Measurements from ENCODE around the gene ASB11. TPM values are rescaled to one million over a fixed set of nuclear protein-coding genes. Genes with fewer than 3 reads are reported as not detected.

The ASB11 gene
- total RNA-seq, 1 donor from 2014 or later, result not detected

DNA sequence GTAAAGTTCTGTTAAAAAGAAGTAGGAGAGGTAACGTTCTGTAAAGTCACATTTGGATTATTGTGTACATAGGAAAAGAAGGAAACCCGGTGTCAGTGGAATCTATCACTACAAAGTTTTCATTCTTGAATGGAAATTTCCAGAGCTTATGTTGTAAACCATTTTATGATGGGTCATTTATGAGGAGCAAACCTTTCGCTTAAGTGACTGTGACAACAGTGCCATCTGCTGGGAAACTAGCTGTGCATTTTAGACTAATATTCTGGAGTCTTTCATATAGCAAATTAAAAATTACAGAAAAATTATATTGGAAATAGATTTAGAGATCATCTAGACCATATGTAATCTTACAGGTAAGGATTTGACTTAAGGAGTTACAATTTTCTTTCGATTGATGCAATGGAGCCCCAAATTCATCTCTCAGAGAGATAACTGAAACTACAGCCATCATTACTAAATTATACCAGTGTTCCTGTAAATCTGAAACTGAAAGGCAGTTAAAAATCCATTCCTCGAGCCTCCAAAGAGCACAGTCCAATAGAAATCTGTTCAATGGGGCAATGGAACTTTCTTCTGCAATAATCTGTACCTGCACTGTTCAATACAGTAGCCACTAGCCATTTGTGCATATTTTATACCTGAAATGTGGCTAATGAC is 72.4 kb downstream of the ASB11 start:
- TF ChIP-seq, protein P1, sequence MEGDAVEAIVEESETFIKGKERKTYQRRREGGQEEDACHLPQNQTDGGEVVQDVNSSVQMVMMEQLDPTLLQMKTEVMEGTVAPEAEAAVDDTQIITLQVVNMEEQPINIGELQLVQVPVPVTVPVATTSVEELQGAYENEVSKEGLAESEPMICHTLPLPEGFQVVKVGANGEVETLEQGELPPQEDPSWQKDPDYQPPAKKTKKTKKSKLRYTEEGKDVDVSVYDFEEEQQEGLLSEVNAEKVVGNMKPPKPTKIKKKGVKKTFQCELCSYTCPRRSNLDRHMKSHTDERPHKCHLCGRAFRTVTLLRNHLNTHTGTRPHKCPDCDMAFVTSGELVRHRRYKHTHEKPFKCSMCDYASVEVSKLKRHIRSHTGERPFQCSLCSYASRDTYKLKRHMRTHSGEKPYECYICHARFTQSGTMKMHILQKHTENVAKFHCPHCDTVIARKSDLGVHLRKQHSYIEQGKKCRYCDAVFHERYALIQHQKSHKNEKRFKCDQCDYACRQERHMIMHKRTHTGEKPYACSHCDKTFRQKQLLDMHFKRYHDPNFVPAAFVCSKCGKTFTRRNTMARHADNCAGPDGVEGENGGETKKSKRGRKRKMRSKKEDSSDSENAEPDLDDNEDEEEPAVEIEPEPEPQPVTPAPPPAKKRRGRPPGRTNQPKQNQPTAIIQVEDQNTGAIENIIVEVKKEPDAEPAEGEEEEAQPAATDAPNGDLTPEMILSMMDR (conservative IDR thresholded peaks at IDR 0.05; ENCODE audit: low read depth, low read length), result peak; percentile 64
- DNase-seq (ENCODE audit: low read depth), result no peak
- H3K4me3 ChIP-seq (ENCODE audit: low read depth, low read length), result no peak overlapping the region

DNA sequence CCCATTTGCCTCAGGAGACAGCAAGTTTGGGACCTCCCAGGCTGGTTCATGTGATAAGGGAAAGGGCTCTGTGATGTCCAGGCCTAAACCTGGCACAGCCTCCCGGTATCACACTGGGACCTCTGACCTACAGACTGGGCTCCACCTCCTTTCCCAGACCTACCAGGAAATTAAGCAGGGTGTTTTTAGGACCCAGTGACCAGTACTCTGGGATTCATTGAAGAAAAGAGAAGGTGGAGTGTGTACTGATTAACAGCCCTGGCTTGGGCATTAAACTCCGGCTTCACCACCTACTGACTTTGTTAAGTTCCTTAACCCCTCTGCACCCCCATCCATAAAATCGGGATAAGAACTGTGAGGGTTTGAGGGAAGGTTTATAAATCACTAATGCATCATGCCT is 74.1 kb downstream of the ASB11 start:
- TF ChIP-seq, protein P1 (conservative IDR thresholded peaks at IDR 0.05; ENCODE audit: low read depth, low read length), result no peak
- DNase-seq (ENCODE audit: low read depth), result no peak
- H3K4me3 ChIP-seq (ENCODE audit: low read depth, low read length), result no peak overlapping the region

DNA sequence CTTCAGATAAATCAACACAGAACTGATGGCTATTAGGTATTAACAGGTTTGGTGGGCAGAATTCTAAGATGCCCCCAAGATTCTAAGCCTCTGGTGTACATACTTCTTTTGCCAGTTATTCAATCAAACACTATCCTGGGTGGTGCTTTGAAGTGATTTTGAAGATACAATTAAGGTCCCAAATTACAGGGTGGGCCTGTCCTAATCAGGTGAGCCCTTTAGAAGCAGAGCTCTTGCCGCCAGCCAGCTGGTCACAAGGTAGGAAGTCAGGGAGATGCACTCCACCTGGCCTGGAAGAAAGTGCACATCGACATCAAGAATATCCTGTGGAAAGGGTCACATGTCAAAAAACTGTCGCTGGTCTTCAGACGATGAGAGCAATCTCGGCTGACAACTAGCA is 75.0 kb downstream of the ASB11 start:
- no peak for DNase-seq (ENCODE audit: low read depth)
- TF ChIP-seq, protein P1 (conservative IDR thresholded peaks at IDR 0.05; ENCODE audit: low read depth, low read length), result no peak
- no peak overlapping the region for H3K4me3 ChIP-seq (ENCODE audit: low read depth, low read length)

DNA sequence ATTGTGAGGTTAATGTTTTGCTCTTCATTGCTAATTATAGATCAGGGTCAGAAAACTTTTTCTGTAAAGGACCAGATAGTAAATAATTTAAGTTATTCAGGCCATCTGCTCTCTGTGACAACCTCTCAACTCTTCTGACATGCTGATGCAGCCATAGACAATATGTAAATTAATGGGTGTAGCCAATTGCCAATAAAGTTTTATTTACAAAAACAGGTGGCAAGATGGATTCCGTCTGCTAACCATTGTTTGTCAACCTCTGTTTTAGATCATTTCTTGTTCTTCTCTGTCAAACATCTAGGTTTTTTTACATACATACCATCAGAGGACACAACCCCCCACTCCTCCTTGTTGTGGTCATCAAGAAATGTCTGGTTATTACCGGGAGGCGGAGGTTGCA is 79.3 kb downstream of the ASB11 start:
- no peak for DNase-seq (ENCODE audit: low read depth)
- no peak overlapping the region for H3K4me3 ChIP-seq (ENCODE audit: low read depth, low read length)
- TF ChIP-seq, protein P1 (conservative IDR thresholded peaks at IDR 0.05; ENCODE audit: low read depth, low read length), result no peak

DNA sequence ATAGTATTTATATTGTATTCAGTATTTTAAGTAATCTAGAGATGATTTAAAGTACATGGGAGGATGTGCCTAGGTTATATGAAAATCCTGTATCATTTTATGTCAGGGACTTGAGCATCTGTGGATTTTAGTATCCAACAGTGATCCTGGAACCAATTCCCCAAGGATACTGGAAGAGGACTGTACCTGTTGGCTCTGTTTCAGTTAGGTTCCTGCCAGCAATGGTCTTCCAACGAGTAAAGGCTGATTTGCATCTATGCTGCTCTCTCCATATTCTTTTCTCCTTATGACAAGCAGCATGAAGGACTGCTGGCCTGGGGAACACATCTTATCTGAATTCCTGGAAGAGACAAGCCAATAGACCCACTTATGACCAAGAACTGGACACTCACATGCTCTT is 80.4 kb downstream of the ASB11 start:
- TF ChIP-seq, protein P1 (conservative IDR thresholded peaks at IDR 0.05; ENCODE audit: low read depth, low read length), result no peak
- DNase-seq (ENCODE audit: low read depth), result no peak
- no peak overlapping the region for H3K4me3 ChIP-seq (ENCODE audit: low read depth, low read length)

DNA sequence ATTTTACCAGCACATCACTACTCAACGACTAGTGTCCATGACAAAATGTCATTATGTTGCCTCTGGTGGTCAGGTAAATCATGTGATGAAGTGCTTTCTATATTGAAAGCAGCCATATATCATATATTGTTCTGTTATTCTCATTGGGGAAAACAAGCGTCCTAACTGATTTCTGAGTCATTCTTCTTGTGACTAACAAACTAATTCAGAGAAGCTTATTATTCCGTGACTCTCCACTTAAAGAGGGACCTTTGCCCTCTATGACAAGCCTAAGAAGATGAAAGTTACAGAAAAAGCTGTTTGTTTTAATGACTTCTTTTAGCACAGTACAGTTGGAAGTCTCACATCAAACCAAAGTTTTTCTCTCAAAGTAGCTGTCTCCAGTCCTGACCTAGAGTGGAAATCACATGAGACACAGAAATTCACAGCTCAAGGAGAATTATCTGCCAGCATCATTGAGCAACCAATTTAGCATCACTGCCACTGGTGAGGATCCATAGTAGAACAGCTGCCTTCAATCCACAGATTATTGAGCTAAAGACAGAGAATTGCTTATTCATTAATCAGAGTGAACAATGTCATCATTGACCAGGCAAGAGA is 81.9 kb downstream of the ASB11 start:
- TF ChIP-seq, protein P1 (conservative IDR thresholded peaks at IDR 0.05; ENCODE audit: low read depth, low read length), result no peak
- H3K4me3 ChIP-seq (ENCODE audit: low read depth, low read length), result no peak overlapping the region
- DNase-seq (ENCODE audit: low read depth), result no peak

Other genes starting within 250 kb of the ASB11 start
- gene ASB9, start 45.6 kb downstream of the ASB11 start, total RNA-seq, result 6.3 and 9.6 TPM in 2 replicates
- gene PIGA, start 19.9 kb upstream of the ASB11 start, total RNA-seq, result 8.8 and 9.5 TPM in 2 replicates
- not detected in 2 replicates for gene VEGFD, start 68.8 kb upstream of the ASB11 start, total RNA-seq
- 12.7 and 16.1 TPM in 2 replicates for gene PIR, start 177.7 kb upstream of the ASB11 start, total RNA-seq
- gene BMX, start 185.2 kb upstream of the ASB11 start, total RNA-seq, result not detected in 2 replicates

Measured in epithelial cell of proximal tubule (primary cell).